ENCODE measurements around the gene CALN1. TPM values are rescaled to one million over a fixed set of nuclear protein-coding genes. Genes with fewer than 3 reads are reported as not detected.

The CALN1 gene
- total RNA-seq, 1 donor from 2014 or later: not detected

DNA sequence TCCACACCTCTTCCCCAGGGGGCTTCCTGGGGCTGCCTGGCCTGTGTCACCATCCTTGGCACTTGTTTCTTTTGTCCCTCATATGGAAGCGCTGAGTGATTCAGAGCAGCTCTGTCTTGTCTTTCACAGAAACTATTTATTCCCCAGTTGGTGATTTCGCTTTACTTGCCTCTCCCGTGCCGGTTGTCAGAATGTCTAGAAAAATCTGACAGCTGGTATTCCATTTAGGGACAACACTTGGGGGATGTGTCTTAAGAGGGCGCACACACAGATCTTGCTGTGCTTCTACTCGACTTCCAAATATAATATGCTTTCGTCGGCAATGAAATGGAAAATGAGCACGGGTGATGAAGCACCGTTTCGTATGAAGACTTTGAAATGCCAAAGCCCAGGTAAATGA is 611.8 kb downstream of the CALN1 start:
- no peaks in the 10 kb centered on the region for H3K79me2 ChIP-seq (ENCODE audit: insufficient read depth, low read length)
- Mint-ChIP-seq H3K4me1 (ENCODE audit: low read depth, unreplicated experiment) (peaks cover 3% of the 10 kb centered on the region), H3K9me3 (ENCODE audit: unreplicated experiment) (peaks cover 2% of the 10 kb centered on the region), H3K27ac (ENCODE audit: unreplicated experiment) (no peak overlapping the region), H3K27me3 (ENCODE audit: low read depth, unreplicated experiment) (peaks cover 15% of the 10 kb centered on the region), H3K4me3 (ENCODE audit: unreplicated experiment) (no peak overlapping the region), H3K36me3 (ENCODE audit: low read depth, unreplicated experiment) (no peaks in the 10 kb centered on the region)
- H3K4me1 ChIP-seq (ENCODE audit: insufficient read depth, low read length): no peaks in the 10 kb centered on the region
- DNase-seq (ENCODE audit: low read depth) (no peak), FAIRE-seq (no peak)
- H3K27me3 ChIP-seq (ENCODE audit: insufficient read depth, low read length): no peaks in the 10 kb centered on the region
- no peak overlapping the region for H3K9ac ChIP-seq (ENCODE audit: low read length)
- TF ChIP-seq, protein P1, sequence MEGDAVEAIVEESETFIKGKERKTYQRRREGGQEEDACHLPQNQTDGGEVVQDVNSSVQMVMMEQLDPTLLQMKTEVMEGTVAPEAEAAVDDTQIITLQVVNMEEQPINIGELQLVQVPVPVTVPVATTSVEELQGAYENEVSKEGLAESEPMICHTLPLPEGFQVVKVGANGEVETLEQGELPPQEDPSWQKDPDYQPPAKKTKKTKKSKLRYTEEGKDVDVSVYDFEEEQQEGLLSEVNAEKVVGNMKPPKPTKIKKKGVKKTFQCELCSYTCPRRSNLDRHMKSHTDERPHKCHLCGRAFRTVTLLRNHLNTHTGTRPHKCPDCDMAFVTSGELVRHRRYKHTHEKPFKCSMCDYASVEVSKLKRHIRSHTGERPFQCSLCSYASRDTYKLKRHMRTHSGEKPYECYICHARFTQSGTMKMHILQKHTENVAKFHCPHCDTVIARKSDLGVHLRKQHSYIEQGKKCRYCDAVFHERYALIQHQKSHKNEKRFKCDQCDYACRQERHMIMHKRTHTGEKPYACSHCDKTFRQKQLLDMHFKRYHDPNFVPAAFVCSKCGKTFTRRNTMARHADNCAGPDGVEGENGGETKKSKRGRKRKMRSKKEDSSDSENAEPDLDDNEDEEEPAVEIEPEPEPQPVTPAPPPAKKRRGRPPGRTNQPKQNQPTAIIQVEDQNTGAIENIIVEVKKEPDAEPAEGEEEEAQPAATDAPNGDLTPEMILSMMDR (IDR thresholded peaks at IDR 0.05; ENCODE audit: insufficient read depth, low read depth, low read length): no peak
- TF ChIP-seq EZH2 (IDR thresholded peaks at IDR 0.05; ENCODE audit: insufficient read depth, low read length): no peak
- H3K9me3 ChIP-seq (ENCODE audit: insufficient read depth, low read depth, low read length): no peaks in the 10 kb centered on the region
- H2AFZ ChIP-seq (ENCODE audit: low read depth, low read length): no peak overlapping the region
- H3K4me3 ChIP-seq (ENCODE audit: insufficient read depth, low read depth, low read length): no peak overlapping the region
- H3K27ac ChIP-seq (ENCODE audit: low read depth, low read length): no peak overlapping the region
- H3K36me3 ChIP-seq (ENCODE audit: insufficient read depth, low read length): no peaks in the 10 kb centered on the region
- H4K20me1 ChIP-seq (ENCODE audit: insufficient read depth, low read length): no peaks in the 10 kb centered on the region
- no peak overlapping the region for H3K4me2 ChIP-seq (ENCODE audit: low read length)

DNA sequence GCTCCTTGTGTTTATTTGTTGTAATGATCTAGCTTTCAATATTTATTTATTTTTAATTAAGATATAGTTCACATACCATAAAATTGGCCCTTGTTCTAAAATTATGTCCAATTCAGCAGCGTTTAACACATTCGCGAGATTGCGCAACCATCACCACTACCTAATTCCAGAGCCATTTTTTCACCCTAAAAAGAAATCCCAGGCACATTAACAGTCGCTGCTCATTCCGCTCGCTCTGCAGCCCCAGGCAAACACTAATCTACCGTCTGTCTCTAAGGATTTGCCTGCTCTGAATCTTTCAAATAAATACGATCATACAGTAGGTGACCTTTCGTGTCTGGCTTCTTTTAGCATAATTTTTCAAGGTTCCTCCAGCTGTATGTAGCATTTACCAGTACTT is 616.7 kb downstream of the CALN1 start:
- H3K4me1 ChIP-seq (ENCODE audit: insufficient read depth, low read length): no peaks in the 10 kb centered on the region
- DNase-seq (ENCODE audit: low read depth): no peak
- H3K4me3 ChIP-seq (ENCODE audit: insufficient read depth, low read depth, low read length): no peak overlapping the region
- no peaks in the 10 kb centered on the region for H3K36me3 Mint-ChIP-seq (ENCODE audit: low read depth, unreplicated experiment)
- H3K36me3 ChIP-seq (ENCODE audit: insufficient read depth, low read length): no peaks in the 10 kb centered on the region
- H3K27me3 ChIP-seq (ENCODE audit: insufficient read depth, low read length): no peaks in the 10 kb centered on the region
- FAIRE-seq: no peak
- no peaks in the 10 kb centered on the region for H4K20me1 ChIP-seq (ENCODE audit: insufficient read depth, low read length)
- no peak overlapping the region for H3K4me3 Mint-ChIP-seq (ENCODE audit: unreplicated experiment)
- TF ChIP-seq, protein P1 (IDR thresholded peaks at IDR 0.05; ENCODE audit: insufficient read depth, low read depth, low read length): no peak
- no peak overlapping the region for H3K27ac ChIP-seq (ENCODE audit: low read depth, low read length)
- peaks cover 6% of the 10 kb centered on the region for H3K9me3 Mint-ChIP-seq (ENCODE audit: unreplicated experiment)
- H3K4me2 ChIP-seq (ENCODE audit: low read length): no peak overlapping the region
- H3K9ac ChIP-seq (ENCODE audit: low read length): no peak overlapping the region
- H3K27ac Mint-ChIP-seq (ENCODE audit: unreplicated experiment): no peak overlapping the region
- no peaks in the 10 kb centered on the region for H3K4me1 Mint-ChIP-seq (ENCODE audit: low read depth, unreplicated experiment)
- no peaks in the 10 kb centered on the region for H3K9me3 ChIP-seq (ENCODE audit: insufficient read depth, low read depth, low read length)
- H3K27me3 Mint-ChIP-seq (ENCODE audit: low read depth, unreplicated experiment): peaks cover 13% of the 10 kb centered on the region
- H3K79me2 ChIP-seq (ENCODE audit: insufficient read depth, low read length): no peaks in the 10 kb centered on the region
- H2AFZ ChIP-seq (ENCODE audit: low read depth, low read length): no peak overlapping the region

DNA sequence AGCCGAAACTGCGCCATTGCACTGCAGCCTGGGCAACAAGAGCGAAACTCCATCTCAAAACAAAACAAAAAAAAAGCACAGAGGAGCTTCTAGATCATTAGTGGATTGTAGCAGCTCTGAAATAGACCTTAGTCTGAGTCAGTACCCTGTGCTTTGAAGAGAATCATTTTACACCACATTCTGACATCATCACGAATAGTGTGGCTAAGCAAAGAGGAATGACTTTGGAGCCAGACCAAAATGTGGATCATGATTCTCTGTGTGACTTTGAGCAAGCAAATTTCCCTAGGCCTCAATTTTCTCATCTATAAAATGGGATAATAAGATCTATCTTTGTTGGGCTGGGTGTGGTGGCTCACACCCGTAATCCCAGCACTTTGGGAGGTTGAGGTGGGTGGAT is 618.9 kb downstream of the CALN1 start:
- FAIRE-seq (no peak), DNase-seq (ENCODE audit: low read depth) (peak; percentile 85)
- no peaks in the 10 kb centered on the region for H3K4me1 ChIP-seq (ENCODE audit: insufficient read depth, low read length)
- Mint-ChIP-seq H3K9me3 (ENCODE audit: unreplicated experiment) (peaks cover 8% of the 10 kb centered on the region), H3K4me1 (ENCODE audit: low read depth, unreplicated experiment) (no peaks in the 10 kb centered on the region), H3K27ac (ENCODE audit: unreplicated experiment) (no peak overlapping the region), H3K4me3 (ENCODE audit: unreplicated experiment) (no peak overlapping the region), H3K36me3 (ENCODE audit: low read depth, unreplicated experiment) (peaks cover 1% of the 10 kb centered on the region), H3K27me3 (ENCODE audit: low read depth, unreplicated experiment) (peaks cover 7% of the 10 kb centered on the region)
- no peak overlapping the region for H3K4me2 ChIP-seq (ENCODE audit: low read length)
- H3K4me3 ChIP-seq (ENCODE audit: insufficient read depth, low read depth, low read length): no peak overlapping the region
- TF ChIP-seq, protein P1 (IDR thresholded peaks at IDR 0.05; ENCODE audit: insufficient read depth, low read depth, low read length): no peak
- TF ChIP-seq EZH2 (IDR thresholded peaks at IDR 0.05; ENCODE audit: insufficient read depth, low read length): no peak
- no peak overlapping the region for H3K9ac ChIP-seq (ENCODE audit: low read length)
- no peak overlapping the region for H2AFZ ChIP-seq (ENCODE audit: low read depth, low read length)
- no peaks in the 10 kb centered on the region for H3K79me2 ChIP-seq (ENCODE audit: insufficient read depth, low read length)
- H4K20me1 ChIP-seq (ENCODE audit: insufficient read depth, low read length): no peaks in the 10 kb centered on the region
- H3K27ac ChIP-seq (ENCODE audit: low read depth, low read length): no peak overlapping the region
- no peaks in the 10 kb centered on the region for H3K9me3 ChIP-seq (ENCODE audit: insufficient read depth, low read depth, low read length)
- no peaks in the 10 kb centered on the region for H3K27me3 ChIP-seq (ENCODE audit: insufficient read depth, low read length)
- H3K36me3 ChIP-seq (ENCODE audit: insufficient read depth, low read length): no peaks in the 10 kb centered on the region

All from astrocyte (in vitro differentiated cells and primary cell).